NCI-H82 treated with DMSO at 0.1 percent for 48 hours (cell line): ENCODE data around the gene PODXL2.

Experiments
- DNase-seq: peaks from one replicate; lab custom pipeline; 2025; ENCODE audit not compliant: unreplicated experiment; lab: John Stamatoyannopoulos, UW

PODXL2 gene

GRCh38 chr3:127720985-127721935 lies 92.3 kb downstream of the PODXL2 start:
- DNase-seq, result no peak

GRCh38 chr3:127722091-127722784 lies 93.3 kb downstream of the PODXL2 start:
- no peak for DNase-seq
